Heart right ventricle (tissue), 16 donors: ENCODE data around the gene PREX1. TPM values are rescaled to one million over a fixed set of nuclear protein-coding genes. Genes with fewer than 3 reads are reported as not detected.

Source experiments
- ATAC-seq, 8 donors: fragments of 200-7000 bp; cut with Tn5 transposase; one replicate each; pipeline ENCODE4 v1.9.1; 2020; ENCODE audit warnings: mild to moderate bottlenecking in 8 of 8, moderate library complexity in 8 of 8, moderate number of reproducible peaks in 1 of 8
- DNase-seq, 2 donors: peaks; one replicate each; pipeline ENCODE4 v3.0.0-alpha.2; 2020
- H3K27ac ChIP-seq, 10 donors: fragments of 200-600 bp; sonication (generic) in 2 of 10; one replicate each; pipeline versions ENCODE4 v1.5.0 to v1.8.0; 2020 to 2022; ENCODE audit warnings: mild to moderate bottlenecking in 3 of 10
- H3K27me3 ChIP-seq, 7 donors: fragments of 200-600 bp; one replicate each; pipeline ENCODE4 v1.8.0; 2021 to 2022; ENCODE audit warnings: mild to moderate bottlenecking in 2 of 7
- H3K36me3 ChIP-seq, 9 donors: fragments of 200-600 bp; sonication (generic) in 1 of 9; one replicate each; pipeline versions ENCODE4 v1.5.0 to v1.8.0; 2020 to 2022; ENCODE audit warnings: mild to moderate bottlenecking in 2 of 9
- H3K4me1 ChIP-seq, 9 donors: fragments of 200-600 bp; sonication (generic) in 1 of 9; one replicate each; pipeline versions ENCODE4 v1.5.0 to v1.8.0; 2020 to 2022; ENCODE audit warnings: mild to moderate bottlenecking in 4 of 9
- H3K4me3 ChIP-seq, 10 donors: fragments of 200-600 bp; sonication (generic) in 2 of 10; one replicate each; pipeline versions ENCODE4 v1.5.0 to v1.8.0; 2020 to 2022; ENCODE audit warnings: mild to moderate bottlenecking in 7 of 10, moderate library complexity in 2 of 10
- H3K9me3 ChIP-seq, 11 donors: fragments of 200-600 bp in 10 of 11; sonication (generic) in 2 of 11; one replicate each; pipeline versions ENCODE4 v1.5.0 to v1.8.0; 2013 to 2022; ENCODE audit warnings: mild to moderate bottlenecking in 2 of 11, control low read depth in 1 of 11, moderate library complexity in 1 of 11
- WGBS, 2 donors: extraction: QIAGEN DNeasy Blood & Tissue Kit; methylation state at CpG; one replicate each; pipeline ENCODE4 v1.1.7; 2013; ENCODE audit warnings: inconsistent platforms in 1 of 2; 5-methylcytosine and 5-hydroxymethylcytosine counted together
- intact Hi-C, 10 donors: fragments of 100-400 bp; cut with DNase I; formaldehyde crosslinking; loops; one replicate each; pipeline versions ENCODE4 v1.11.1 to v1.14.2; 2022
- polyA plus RNA-seq, 2 donors: library from polyadenylated mRNA; stranded (reverse); fragments of 200-250 nt; gene quantifications; one replicate each; pipeline ENCODE4 v1.2.3, GENCODE V29; 2013
- total RNA-seq, 10 donors: library from RNA; stranded (reverse); fragmentation: NEBNext Ultra II Directional in 3 of 10; extraction: Animal tissue kit (Norgen Biotek cat#: 25700) in 3 of 10; gene quantifications; one replicate each; pipeline versions ENCODE4 v1.2.1 to v1.2.4, GENCODE V29; 2021 to 2023
- TF ChIP-seq, protein P1 (sequence below), 9 donors: fragments of 200-600 bp; sonication (generic) in 2 of 9; IDR thresholded peaks; one replicate each; pipeline versions ENCODE4 v1.5.0 to v1.8.0; 2021 to 2022; ENCODE audit warnings: antibody characterized with exemption in 9 of 9, mild to moderate bottlenecking in 5 of 9, moderate library complexity in 1 of 9
- donor health status: Arrhythmogenic right ventricular cardiomyopathy.
- donor health status: ischemic (EF 13 %, LVEDD 7.1; RV severe dilation, severe dysfunction).
- donor health status: healthy with polysubstance abuse.
- donor health status: DM: no; HTN: yes; CAD: no.
- donor health status: DM: no; HTN: no; CAD: no.
- donor health status: ischemic (EF 25% LVEDD 6.9; RV normal size, moderate dysfunction).
- donor health status: ischemic (EF 25% LVEDD 5.7; RV mildly dilated, moderate dysfunction).
- donor health status: healthy.
- donor health status: DM: yes; HTN: yes; CAD: no.
- donor health status: Ischemic cardiomyopathy.
- donor health status: ischemic (EF 35%, LVEDD 5.7; RV mildly dilated, moderate dysfunction).
- donor health status: nonischemic (EF 11% LVEDD 7.7; RV severe dilation, severe dysfunction).
- donor health status: DM: yes; HTN: yes; CAD: no.
- donor health status: PGD.
- donor health status: ischemic (EF 29% LVEDD 5.4; RV normal size, mild dysfunction).
- donor health status: nonischemic (EF 23%, LVEDD 6.1; RV moderate dilation, normal function).

The PREX1 gene
- total and polyA plus RNA-seq, 12 donors: 4.6 to 23.4 (median 8.8) TPM

DNA sequence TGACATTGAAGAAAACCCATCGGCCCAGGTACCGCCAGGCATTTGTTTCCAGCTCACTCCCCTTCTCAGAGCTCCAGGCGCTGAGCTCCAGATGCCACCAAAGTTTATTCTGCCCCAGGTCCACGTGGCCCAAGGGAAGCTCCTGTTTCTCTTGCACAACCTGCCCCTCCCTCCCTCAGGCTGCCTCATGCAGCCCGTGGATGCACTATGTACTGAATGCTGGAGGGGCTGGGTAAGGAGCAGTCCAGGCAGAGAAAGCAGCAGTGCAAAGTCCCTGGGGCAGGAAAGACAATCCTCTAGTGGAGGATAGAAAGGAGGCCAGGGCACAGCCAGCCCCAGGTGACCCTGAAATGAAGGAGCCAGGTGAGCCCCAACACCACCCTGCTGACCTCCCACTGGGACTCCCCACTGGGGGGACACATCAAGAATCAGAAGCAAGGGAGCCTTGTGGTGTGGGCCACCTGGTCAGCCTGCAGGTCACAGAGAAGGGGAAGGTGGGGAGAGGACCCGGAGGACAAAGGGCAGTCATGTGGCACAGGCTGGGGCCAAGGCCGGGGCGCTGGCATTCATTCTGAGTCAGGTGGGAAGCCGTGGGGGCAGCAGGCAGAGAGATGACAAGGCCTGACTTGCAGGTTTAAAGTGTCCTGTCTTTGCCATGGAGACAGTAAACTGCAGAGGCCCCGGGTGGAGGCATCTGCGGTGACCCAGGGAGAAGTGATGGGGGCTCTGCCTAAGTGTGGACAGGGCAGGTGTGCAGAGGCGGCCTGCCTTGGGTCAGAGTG is 230.1 kb downstream of the PREX1 start:
- TF ChIP-seq, protein P1, sequence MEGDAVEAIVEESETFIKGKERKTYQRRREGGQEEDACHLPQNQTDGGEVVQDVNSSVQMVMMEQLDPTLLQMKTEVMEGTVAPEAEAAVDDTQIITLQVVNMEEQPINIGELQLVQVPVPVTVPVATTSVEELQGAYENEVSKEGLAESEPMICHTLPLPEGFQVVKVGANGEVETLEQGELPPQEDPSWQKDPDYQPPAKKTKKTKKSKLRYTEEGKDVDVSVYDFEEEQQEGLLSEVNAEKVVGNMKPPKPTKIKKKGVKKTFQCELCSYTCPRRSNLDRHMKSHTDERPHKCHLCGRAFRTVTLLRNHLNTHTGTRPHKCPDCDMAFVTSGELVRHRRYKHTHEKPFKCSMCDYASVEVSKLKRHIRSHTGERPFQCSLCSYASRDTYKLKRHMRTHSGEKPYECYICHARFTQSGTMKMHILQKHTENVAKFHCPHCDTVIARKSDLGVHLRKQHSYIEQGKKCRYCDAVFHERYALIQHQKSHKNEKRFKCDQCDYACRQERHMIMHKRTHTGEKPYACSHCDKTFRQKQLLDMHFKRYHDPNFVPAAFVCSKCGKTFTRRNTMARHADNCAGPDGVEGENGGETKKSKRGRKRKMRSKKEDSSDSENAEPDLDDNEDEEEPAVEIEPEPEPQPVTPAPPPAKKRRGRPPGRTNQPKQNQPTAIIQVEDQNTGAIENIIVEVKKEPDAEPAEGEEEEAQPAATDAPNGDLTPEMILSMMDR (IDR thresholded peaks at IDR 0.05): no peak
- Histone ChIP-seq H3K27me3 (no peaks in the 10 kb centered on the region), H3K36me3 (no peaks in the 10 kb centered on the region), H3K9me3 (peaks cover 0 to 7% (median 0%) of the 10 kb centered on the region in 11 donors), H3K4me1 (no peaks in the 10 kb centered on the region), H3K4me3 (no peak overlapping the region), H3K27ac (no peak overlapping the region)
- ATAC-seq (peak in 1 of 8 donors; percentile 25), DNase-seq (no peak)
- intact Hi-C loops: loop anchor here in 1 of 10 donors (2.0 kb wide), 1 partner anchor 383 kb away; no protein-coding TSS in a partner anchor
- WGBS, 2 donors: 79% methylated on average over 12 of the region's 12 CpGs

DNA sequence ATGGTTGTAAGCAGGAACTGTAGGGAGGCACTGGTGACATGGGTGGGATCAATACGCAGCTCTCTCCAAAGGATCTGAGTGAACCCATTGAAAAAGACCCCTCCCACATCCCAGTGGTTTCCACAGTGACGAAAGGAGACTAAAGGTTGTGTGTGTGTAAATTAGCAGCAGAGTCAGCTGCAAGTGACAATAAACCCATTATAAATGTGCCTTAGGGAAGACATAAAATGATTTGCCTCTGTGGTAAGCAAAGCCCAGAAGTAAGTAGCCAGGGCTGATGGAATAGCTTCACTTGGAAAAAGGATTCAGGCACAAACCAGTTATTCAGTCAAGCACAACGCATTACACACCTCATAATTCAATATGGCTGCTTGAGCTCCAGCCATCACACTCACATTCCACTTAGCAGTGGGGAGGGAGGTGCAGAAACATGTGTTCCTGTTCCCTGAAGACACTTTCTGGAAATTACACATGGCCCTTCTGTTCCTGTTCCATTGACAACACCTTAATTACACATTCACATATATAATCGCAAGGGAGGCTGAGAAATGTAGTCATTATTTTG is 231.4 kb downstream of the PREX1 start:
- no peak overlapping the region for H3K27ac ChIP-seq
- no peaks in the 10 kb centered on the region for H3K27me3 ChIP-seq
- no peaks in the 10 kb centered on the region for H3K4me1 ChIP-seq
- H3K36me3 ChIP-seq: no peaks in the 10 kb centered on the region
- ATAC-seq: no peak
- no peak overlapping the region for H3K4me3 ChIP-seq
- TF ChIP-seq, protein P1 (IDR thresholded peaks at IDR 0.05): no peak
- no peak for DNase-seq
- intact Hi-C loops: no loop called here
- 92 to 94% methylated on average over 4 of the region's 4 CpGs for WGBS, 2 donors
- peaks cover 0 to 5% (median 0%) of the 10 kb centered on the region in 11 donors for H3K9me3 ChIP-seq

DNA sequence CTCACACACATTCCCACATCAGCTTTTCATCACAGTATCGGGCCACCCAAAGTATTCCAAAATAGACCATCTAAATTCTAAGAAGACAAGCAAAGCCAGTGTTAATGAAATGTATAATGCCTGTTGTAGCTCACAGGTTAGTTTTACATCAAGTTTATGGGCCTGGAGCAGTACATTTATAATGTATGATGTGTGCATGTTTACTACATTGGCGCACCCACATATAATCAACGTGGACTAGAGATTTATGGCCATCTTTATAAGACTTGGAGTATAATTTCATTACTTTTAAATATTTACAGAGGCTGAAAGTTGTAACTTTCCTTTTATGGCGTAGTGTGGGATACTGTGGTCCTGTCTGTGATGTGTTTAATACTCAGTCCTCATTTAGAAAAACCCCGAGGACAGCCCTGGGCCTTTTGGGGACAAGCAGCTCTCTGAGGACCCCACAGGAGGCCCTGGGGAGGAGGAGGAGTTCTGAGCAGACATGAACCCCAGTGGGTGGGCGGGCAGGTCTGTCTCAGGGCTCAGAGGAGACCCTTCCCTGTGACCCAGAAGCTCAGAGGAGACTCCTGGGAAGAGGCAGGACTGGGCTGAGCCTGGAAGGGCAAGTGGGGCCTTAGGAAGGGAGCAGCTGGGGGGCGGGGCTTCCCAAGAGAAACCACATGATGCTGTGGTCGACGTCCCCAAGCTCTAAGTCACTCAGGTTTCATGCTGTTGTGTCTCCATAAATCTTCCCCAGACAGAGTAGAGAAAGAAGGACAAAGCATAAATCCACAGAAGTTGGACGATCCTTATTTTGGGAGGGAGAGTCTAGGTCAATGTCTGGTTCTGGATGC is 232.1 kb downstream of the PREX1 start:
- no peak overlapping the region for H3K4me3 ChIP-seq
- DNase-seq (no peak), ATAC-seq (no peak)
- H3K27me3 ChIP-seq: no peaks in the 10 kb centered on the region
- no peaks in the 10 kb centered on the region for H3K36me3 ChIP-seq
- intact Hi-C loops: no loop called here
- no peak overlapping the region for H3K27ac ChIP-seq
- peaks cover 0 to 5% (median 0%) of the 10 kb centered on the region in 11 donors for H3K9me3 ChIP-seq
- TF ChIP-seq, protein P1 (IDR thresholded peaks at IDR 0.05): no peak
- no peaks in the 10 kb centered on the region for H3K4me1 ChIP-seq
- 78 to 82% methylated on average over 10 of the region's 10 CpGs for WGBS, 2 donors

DNA sequence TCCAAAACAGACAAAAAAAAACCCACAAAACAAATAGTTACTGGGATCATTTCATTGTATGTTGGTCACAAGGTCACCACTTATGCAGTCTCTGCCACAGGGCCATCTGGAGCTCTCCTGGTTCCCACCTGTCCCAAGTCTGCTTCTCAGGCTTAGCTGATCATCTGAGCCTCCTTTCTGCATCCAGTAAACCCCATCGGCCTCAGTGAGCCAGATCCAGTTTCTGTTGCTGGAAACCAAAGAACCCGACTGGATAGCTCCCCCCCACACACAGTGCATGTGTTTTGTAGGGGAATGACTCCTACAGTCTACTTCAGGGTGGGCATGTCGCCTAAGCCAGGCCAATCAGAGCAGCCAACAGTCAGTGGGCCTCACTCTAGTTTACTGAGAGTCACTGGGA is 233.3 kb downstream of the PREX1 start:
- TF ChIP-seq, protein P1 (IDR thresholded peaks at IDR 0.05): no peak
- 75 to 83% methylated on average over 3 of the region's 3 CpGs for whole genome bisulfite sequencing, 2 donors
- intact Hi-C loops: no loop called here
- Histone ChIP-seq H3K9me3 (peaks cover 0 to 5% (median 0%) of the 10 kb centered on the region in 11 donors), H3K27me3 (no peaks in the 10 kb centered on the region), H3K4me1 (no peaks in the 10 kb centered on the region), H3K4me3 (no peak overlapping the region), H3K36me3 (no peaks in the 10 kb centered on the region), H3K27ac (no peak overlapping the region)
- no peak for ATAC-seq
- no peak for DNase-seq
